K562 (cell line): Measurements from ENCODE around the gene HPCA. TPM values are rescaled to one million over a fixed set of nuclear protein-coding genes. Genes with fewer than 3 reads are reported as not detected.

Source experiments
- CBFA2T2 ChIP-seq: fragments of 450-650 bp; conservative IDR thresholded peaks from 2 replicates; pipeline ENCODE4 v1.6.1; 2017; ENCODE audit warnings: mild to moderate bottlenecking
- CBX1 ChIP-seq: sonication (generic); IDR thresholded peaks from 2 replicates; pipeline ENCODE4 v1.6.1; 2016; ENCODE audit warnings: antibody characterized with exemption, low read depth, mild to moderate bottlenecking
- DACH1 ChIP-seq: fragments of 450-650 bp; IDR thresholded peaks from 2 replicates; pipeline ENCODE4 v1.6.1; 2018; ENCODE audit not compliant: partially characterized antibody
- ETS2 ChIP-seq: IDR thresholded peaks from 2 replicates; pipeline ENCODE4 v1.6.1; 2016; ENCODE audit warnings: borderline replicate concordance, missing genetic modification characterization, mild to moderate bottlenecking, moderate library complexity, missing compliant biosample characterization; ENCODE audit not compliant: poor library complexity, severe bottlenecking
- FOS ChIP-seq: IDR thresholded peaks from 3 replicates; pipeline ENCODE4 v1.6.1; 2011; ENCODE audit not compliant: insufficient read length; ENCODE audit errors: extremely low read depth
- KLF10 ChIP-seq: fragments of 250-450 bp; sonication (Bioruptor Pico); IDR thresholded peaks from 2 replicates; pipeline ENCODE4 v1.6.1; 2021; ENCODE audit warnings: matching md5 sums
- NR2C2 ChIP-seq, 2 experiments: fragments of 200-800 bp in 1 of 2; sonication (Bioruptor generic) in 1 of 2; sonication (generic) in 1 of 2; formaldehyde crosslinking in 1 of 2; IDR thresholded peaks; 2 replicates each; pipeline versions ENCODE4 v1.6.1 to v1.8.0; 2016 to 2022; ENCODE audit warnings: mild to moderate bottlenecking in 1 of 2, missing compliant biosample characterization in 1 of 2, missing genetic modification characterization in 1 of 2, missing genetic modification reagents in 1 of 2
- PURB ChIP-seq: sonication (generic); formaldehyde crosslinking; IDR thresholded peaks from 2 replicates; pipeline ENCODE4 v1.9.0; 2021; ENCODE audit warnings: low read depth, mild to moderate bottlenecking, missing genetic modification reagents
- RB1 ChIP-seq: fragments of 450-650 bp; IDR thresholded peaks from 2 replicates; pipeline ENCODE4 v1.6.1; 2017; ENCODE audit warnings: low read depth, mild to moderate bottlenecking
- RBBP5 ChIP-seq: fragments of 200-600 bp; sonication (generic); IDR thresholded peaks from 2 replicates; pipeline ENCODE4 v1.6.1; 2012; ENCODE audit warnings: borderline replicate concordance, mild to moderate bottlenecking, low read length, control low read depth, inconsistent platforms; ENCODE audit not compliant: insufficient read depth, poor library complexity, severe bottlenecking
- TAF1 ChIP-seq: IDR thresholded peaks from 2 replicates; pipeline ENCODE4 v1.6.1; 2011; ENCODE audit warnings: mild to moderate bottlenecking, low read length, moderate library complexity; ENCODE audit not compliant: insufficient read depth, control insufficient read depth, severe bottlenecking; ENCODE audit errors: extremely low read depth
- ZKSCAN8 ChIP-seq: fragments of 200-800 bp; sonication (Bioruptor generic); IDR thresholded peaks from 2 replicates; pipeline ENCODE4 v1.6.1; 2016; ENCODE audit warnings: missing genetic modification characterization, missing compliant biosample characterization
- ZNF121 ChIP-seq: sonication (generic); formaldehyde crosslinking; conservative IDR thresholded peaks from 2 replicates; pipeline ENCODE4 v1.8.0; 2022; ENCODE audit warnings: missing genetic modification reagents
- polyA plus RNA-seq, 8 experiments: library from polyadenylated mRNA; depleted of rRNA in 4 of 8; stranded (reverse) in 5 of 8; unstranded in 3 of 8; fragments of >200 nt; fragmentation: Nextera tagmentation in 2 of 8; fragmentation: Illumina TruSeq in 1 of 8; extraction: Ambion mirVana in 2 of 8; extraction: Trizol in 1 of 8; gene quantifications; 2 replicates each; pipeline versions ENCODE4 v1.2.1 to v1.2.3, GENCODE V29; 2011 to 2014; ENCODE audit warnings: inconsistent platforms in 1 of 8, missing spikeins in 1 of 8
- total RNA-seq, 7 experiments: library from RNA; depleted of rRNA in 6 of 7; stranded (reverse); fragments of >200 nt in 6 of 7; fragmentation: Illumina TruSeq in 2 of 7; extraction: Trizol in 2 of 7; gene quantifications; 2 replicates each; pipeline versions ENCODE4 v1.2.1 to v1.2.3, GENCODE V29; 2011 to 2021; ENCODE audit warnings: low replicate concordance in 1 of 7
- TF ChIP-seq, protein P1 (sequence below): sonication (generic); formaldehyde crosslinking; IDR thresholded peaks from 2 replicates; pipeline ENCODE4 v1.8.0; 2022; ENCODE audit warnings: mild to moderate bottlenecking, missing genetic modification reagents, borderline replicate concordance

Gene HPCA
- total and polyA plus RNA-seq, 9 of the 15 experiments (the other 6 are each of a cell fraction or from before 2014, with no cell fraction given), result not detected

DNA sequence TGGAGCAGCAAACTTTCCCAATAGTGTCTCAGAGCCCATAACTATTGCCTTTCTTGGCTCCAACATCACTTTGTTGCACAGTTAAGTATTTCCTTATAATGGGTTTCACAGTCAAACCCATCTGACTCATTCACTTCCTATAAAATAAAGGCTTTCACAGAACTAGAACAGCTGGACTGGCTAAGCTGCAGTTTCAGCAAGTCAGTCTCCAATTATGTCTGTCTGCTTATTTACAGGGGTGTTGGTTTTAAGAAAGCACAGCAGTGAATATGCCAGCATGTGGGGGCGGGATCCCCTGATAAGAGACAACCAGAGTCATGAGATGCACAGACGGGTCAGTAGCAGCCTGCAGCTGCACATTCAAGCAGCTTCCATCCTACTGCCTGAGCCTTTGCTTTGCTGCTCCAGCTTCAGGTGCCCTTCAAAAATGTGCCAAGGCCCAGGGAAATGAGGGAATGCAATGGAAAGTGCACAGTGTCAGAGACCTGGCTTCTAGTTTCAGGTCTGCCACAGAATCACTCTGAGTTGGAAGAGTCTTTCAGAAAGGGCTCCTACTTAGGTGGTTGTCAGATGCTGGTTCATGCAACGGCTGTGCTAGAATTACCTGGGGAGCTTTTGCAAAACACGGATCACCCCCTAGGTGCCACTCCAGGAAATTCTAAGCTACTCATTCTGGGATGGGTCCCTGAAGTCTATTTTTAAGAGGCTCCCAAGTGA lies 53.5 kb downstream of the HPCA start (continued):
- TF ChIP-seq ETS2 (tag) (no peak), CBFA2T2 (peak; percentile 88), KLF10 (CRISPR knock-in tag) (no peak), TAF1 (no peak), RB1 (no peak), ZKSCAN8 (CRISPR knock-in tag) (no peak), PURB (no peak), RBBP5 (no peak), NR2C2 (CRISPR knock-in tag; IDR thresholded peaks at IDR 0.05) (no peak), NR2C2 (tag; IDR thresholded peaks at IDR 0.05) (peak; percentile 50; the same call in 1 of the 2 replicates), ZNF121 (CRISPR knock-in tag) (no peak), DACH1 (peak; percentile 83), CBX1 (no peak), FOS (no peak)
- TF ChIP-seq, protein P1, sequence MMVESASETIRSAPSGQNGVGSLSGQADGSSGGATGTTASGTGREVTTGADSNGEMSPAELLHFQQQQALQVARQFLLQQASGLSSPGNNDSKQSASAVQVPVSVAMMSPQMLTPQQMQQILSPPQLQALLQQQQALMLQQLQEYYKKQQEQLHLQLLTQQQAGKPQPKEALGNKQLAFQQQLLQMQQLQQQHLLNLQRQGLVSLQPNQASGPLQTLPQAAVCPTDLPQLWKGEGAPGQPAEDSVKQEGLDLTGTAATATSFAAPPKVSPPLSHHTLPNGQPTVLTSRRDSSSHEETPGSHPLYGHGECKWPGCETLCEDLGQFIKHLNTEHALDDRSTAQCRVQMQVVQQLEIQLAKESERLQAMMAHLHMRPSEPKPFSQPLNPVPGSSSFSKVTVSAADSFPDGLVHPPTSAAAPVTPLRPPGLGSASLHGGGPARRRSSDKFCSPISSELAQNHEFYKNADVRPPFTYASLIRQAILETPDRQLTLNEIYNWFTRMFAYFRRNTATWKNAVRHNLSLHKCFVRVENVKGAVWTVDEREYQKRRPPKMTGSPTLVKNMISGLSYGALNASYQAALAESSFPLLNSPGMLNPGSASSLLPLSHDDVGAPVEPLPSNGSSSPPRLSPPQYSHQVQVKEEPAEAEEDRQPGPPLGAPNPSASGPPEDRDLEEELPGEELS, result no peak
